OCI-LY3 (cell line): ENCODE results near the gene NEIL1.

ENCODE experiments used
- H2AFZ ChIP-seq: fragments of 200-600, 300-600 bp; shearing (Covaris generic); 2 replicates; pipeline ENCODE4 v1.6.0; 2014; ENCODE audit warnings: antibody characterized with exemption, low read depth, low read length
- H3K27ac ChIP-seq: fragments of 200-600, 300-600 bp; sonication (generic); 2 replicates; pipeline ENCODE4 v1.5.1; 2014; ENCODE audit warnings: mild to moderate bottlenecking, low read length, moderate library complexity, mixed read lengths
- H3K27me3 ChIP-seq: fragments of 200-600, 300-600 bp; sonication (generic); 2 replicates; pipeline ENCODE4 v1.6.1; 2014; ENCODE audit warnings: low read depth, low read length, mixed read lengths
- H3K36me3 ChIP-seq: fragments of 200-600, 300-600 bp; sonication (generic); replicated peaks from 2 replicates; pipeline ENCODE3; 2014; ENCODE audit warnings: low read depth, low read length, mixed read lengths
- H3K4me1 ChIP-seq: fragments of 300-600, 200-600 bp; sonication (generic); 2 replicates; pipeline ENCODE4 v1.6.1; 2014; ENCODE audit warnings: low read length, mixed read lengths
- H3K4me2 ChIP-seq: fragments of 200-600, 300-600 bp; sonication (generic); 2 replicates; pipeline ENCODE4 v1.6.1; 2014; ENCODE audit warnings: low read length, mixed read lengths
- H3K4me3 ChIP-seq: fragments of 300-600, 200-600 bp; sonication (generic); 2 replicates; pipeline ENCODE4 v1.5.1; 2014; ENCODE audit warnings: antibody characterized with exemption, mild to moderate bottlenecking, low read length, moderate library complexity
- H3K79me2 ChIP-seq: fragments of 300-600, 200-600 bp; shearing (Covaris generic); 2 replicates; pipeline ENCODE4 v1.6.1; 2014; ENCODE audit warnings: mild to moderate bottlenecking, low read length, mixed read lengths
- H3K9ac ChIP-seq: fragments of 300-600, 200-600 bp; shearing (Covaris generic); 2 replicates; pipeline ENCODE4 v1.6.0; 2014; ENCODE audit warnings: mild to moderate bottlenecking, low read length, moderate library complexity
- H3K9me3 ChIP-seq: fragments of 200-600, 300-600 bp; shearing (Covaris generic); 2 replicates; pipeline ENCODE4 v1.6.1; 2014; ENCODE audit warnings: low read length, mixed read lengths; ENCODE audit not compliant: insufficient read depth
- H4K20me1 ChIP-seq: fragments of 200-600, 300-600 bp; sonication (generic); 2 replicates; pipeline ENCODE4 v1.6.1; 2016; ENCODE audit warnings: low read length, mixed read lengths; ENCODE audit not compliant: insufficient read depth
- CTCF ChIP-seq: fragments of 200-600, 300-600 bp; sonication (generic); IDR thresholded peaks from 2 replicates; pipeline ENCODE4 v1.5.1; 2014; ENCODE audit warnings: antibody characterized with exemption, low read length, low read depth
- EZH2phosphoT487 ChIP-seq: fragments of 200-600 bp; shearing (Covaris generic); IDR thresholded peaks from 2 replicates; pipeline ENCODE4 v1.6.1; 2018; ENCODE audit warnings: antibody characterized with exemption, mixed run types, low read depth

NEIL1 gene

GRCh38 chr15:75353604-75354003 is 6.8 kb downstream of the NEIL1 start:
- TF ChIP-seq CTCF (no peak), EZH2phosphoT487 (no peak)
- H2AFZ ChIP-seq = no peak overlapping the region
- H3K36me3 ChIP-seq = peaks cover 6% of the 10 kb centered on the region
- no peaks in the 10 kb centered on the region for H3K27me3 ChIP-seq
- H3K4me3 ChIP-seq = no peak overlapping the region
- H3K4me1 ChIP-seq = peaks cover 5% of the 10 kb centered on the region; the same call in 1 of the 2 replicates
- H3K27ac ChIP-seq = no peak overlapping the region
- no peaks in the 10 kb centered on the region for H4K20me1 ChIP-seq
- no peaks in the 10 kb centered on the region for H3K79me2 ChIP-seq
- H3K9ac ChIP-seq = no peak overlapping the region
- no peak overlapping the region for H3K4me2 ChIP-seq
- H3K9me3 ChIP-seq = no peaks in the 10 kb centered on the region

- Histone ChIP-seq H2AFZ (no peak overlapping the region), H4K20me1 (no peaks in the 10 kb centered on the region), H3K9me3 (no peaks in the 10 kb centered on the region), H3K4me1 (peaks cover 5% of the 10 kb centered on the region; the same call in 1 of the 2 replicates), H3K4me3 (no peak overlapping the region), H3K79me2 (no peaks in the 10 kb centered on the region), H3K9ac (no peak overlapping the region), H3K36me3 (peaks cover 6% of the 10 kb centered on the region), H3K27me3 (no peaks in the 10 kb centered on the region), H3K27ac (no peak overlapping the region), H3K4me2 (no peak overlapping the region)
- TF ChIP-seq CTCF (no peak), EZH2phosphoT487 (no peak)
Observed at GRCh38 chr15:75354454-75354853, 7.6 kb downstream of the NEIL1 start.

- Histone ChIP-seq H2AFZ (no peak overlapping the region), H3K4me1 (no peaks in the 10 kb centered on the region), H3K27ac (no peak overlapping the region), H3K9ac (no peak overlapping the region), H3K27me3 (no peaks in the 10 kb centered on the region), H3K79me2 (no peaks in the 10 kb centered on the region), H4K20me1 (no peaks in the 10 kb centered on the region), H3K4me2 (no peak overlapping the region), H3K36me3 (peaks cover 6% of the 10 kb centered on the region), H3K4me3 (no peak overlapping the region), H3K9me3 (no peaks in the 10 kb centered on the region)
- TF ChIP-seq EZH2phosphoT487 = no peak
- no peak for TF ChIP-seq CTCF
Observed at GRCh38 chr15:75355369-75355768, 8.5 kb downstream of the NEIL1 start.

- Histone ChIP-seq H3K4me2 (no peak overlapping the region), H4K20me1 (no peaks in the 10 kb centered on the region), H3K36me3 (peaks cover 6% of the 10 kb centered on the region), H3K9me3 (no peaks in the 10 kb centered on the region), H2AFZ (no peak overlapping the region), H3K9ac (no peak overlapping the region), H3K27ac (no peak overlapping the region), H3K27me3 (no peaks in the 10 kb centered on the region), H3K79me2 (no peaks in the 10 kb centered on the region), H3K4me1 (no peaks in the 10 kb centered on the region), H3K4me3 (no peak overlapping the region)
- TF ChIP-seq EZH2phosphoT487 (no peak), CTCF (no peak)
Observed at GRCh38 chr15:75356006-75356405, 9.2 kb downstream of the NEIL1 start.
